CD4-positive, alpha-beta T cell (primary cell): ENCODE results near the gene GRK7. TPM values are rescaled to one million over a fixed set of nuclear protein-coding genes. Genes with fewer than 3 reads are reported as not detected.

ENCODE experiments used
- ATAC-seq: fragments of 200-7000 bp; cut with Tn5 transposase; one replicate; pipeline ENCODE4 v1.10.0; 2022; ENCODE audit warnings: mild to moderate bottlenecking; ENCODE audit not compliant: poor library complexity
- CTCF ChIA-PET: fragments of 350-600 bp; sonication (Branson Sonifier 250); formaldehyde crosslinking; loops from one replicate; lab custom pipeline; 2021; ENCODE audit warnings: antibody characterized with exemption, inconsistent platforms; lab: Charles Lee
- POLR2A ChIA-PET: fragments of 350-600 bp; sonication (Branson Sonifier 250); formaldehyde crosslinking; loops from one replicate; lab custom pipeline; 2021; ENCODE audit warnings: antibody characterized with exemption, inconsistent platforms; lab: Charles Lee
- DNase-seq, 14 experiments: peaks; one replicate each; pipeline ENCODE4 v3.0.0-alpha.2; 2013 to 2020; ENCODE audit warnings: mixed read lengths in 2 of 14
- H3K27ac ChIP-seq, 2 donors: one replicate each; pipeline versions ENCODE4 v1.5.1 to v1.7.0; 2013; ENCODE audit warnings: low read length in 2 of 2, low read depth in 1 of 2, mild to moderate bottlenecking in 1 of 2
- H3K27me3 ChIP-seq, 2 experiments: 1 replicate in 1 of 2; 2 replicates in 1 of 2; pipeline versions ENCODE4 v1.6.1 to v1.7.0; 2013; ENCODE audit warnings: low read length in 2 of 2, control low read depth in 1 of 2, mild to moderate bottlenecking in 1 of 2, moderate library complexity in 1 of 2; ENCODE audit not compliant: insufficient read depth in 2 of 2, control insufficient read depth in 1 of 2
- H3K36me3 ChIP-seq: one replicate; pipeline ENCODE4 v1.6.1; 2013; ENCODE audit warnings: low read length, control low read depth; ENCODE audit not compliant: insufficient read depth
- H3K4me1 ChIP-seq: one replicate; pipeline ENCODE4 v1.6.1; 2013; ENCODE audit warnings: low read length, control low read depth; ENCODE audit not compliant: insufficient read depth
- H3K4me3 ChIP-seq: one replicate; pipeline ENCODE4 v1.5.1; 2013; ENCODE audit warnings: mild to moderate bottlenecking, low read length, moderate library complexity
- H3K9me3 ChIP-seq, 2 experiments: 1 replicate in 1 of 2; 2 replicates in 1 of 2; pipeline versions ENCODE4 v1.6.1 to v1.7.0; 2013; ENCODE audit warnings: low read length in 2 of 2, mild to moderate bottlenecking in 2 of 2, control low read depth in 1 of 2, moderate library complexity in 1 of 2; ENCODE audit not compliant: control insufficient read depth in 1 of 2, insufficient read depth in 1 of 2
- H3K27ac Mint-ChIP-seq: one replicate; pipeline ENCODE4 v1.8.0; 2020; ENCODE audit warnings: mixed read lengths
- H3K27me3 Mint-ChIP-seq: one replicate; pipeline ENCODE4 v1.8.0; 2021; ENCODE audit warnings: mixed read lengths
- H3K36me3 Mint-ChIP-seq: one replicate; pipeline ENCODE4 v1.8.0; 2021; ENCODE audit warnings: low read depth, mixed read lengths
- H3K4me1 Mint-ChIP-seq: one replicate; pipeline ENCODE4 v1.8.0; 2021; ENCODE audit warnings: low read depth, mixed read lengths
- H3K4me3 Mint-ChIP-seq: one replicate; pipeline ENCODE4 v1.8.0; 2020; ENCODE audit warnings: mild to moderate bottlenecking, mixed read lengths
- H3K9me3 Mint-ChIP-seq: one replicate; pipeline ENCODE4 v1.8.0; 2020; ENCODE audit warnings: mixed read lengths
- CTCF ChIP-seq: fragments of 200-600 bp; IDR thresholded peaks from one replicate; pipeline ENCODE4 v1.8.0; 2022; ENCODE audit warnings: antibody characterized with exemption, mild to moderate bottlenecking
- intact Hi-C, 2 experiments: fragments of 100-400 bp; cut with DNase I in 1 of 2; cut with micrococcal nuclease in 1 of 2; formaldehyde crosslinking; loops; one replicate each; pipeline versions ENCODE4 v1.15.1 to v1.9.0; 2023 to 2025; cut with DNase I, micrococcal nuclease
- total RNA-seq, 174 experiments: library from RNA in 2 of 174; stranded (reverse) in 2 of 174; gene quantifications; one replicate each; pipeline ENCODE4 v1.2.3 and lab custom pipeline; 2021 to 2026

Gene GRK7
- total RNA-seq, 2 experiments from 2014 or later: 0.19 to 0.22 TPM

DNA sequence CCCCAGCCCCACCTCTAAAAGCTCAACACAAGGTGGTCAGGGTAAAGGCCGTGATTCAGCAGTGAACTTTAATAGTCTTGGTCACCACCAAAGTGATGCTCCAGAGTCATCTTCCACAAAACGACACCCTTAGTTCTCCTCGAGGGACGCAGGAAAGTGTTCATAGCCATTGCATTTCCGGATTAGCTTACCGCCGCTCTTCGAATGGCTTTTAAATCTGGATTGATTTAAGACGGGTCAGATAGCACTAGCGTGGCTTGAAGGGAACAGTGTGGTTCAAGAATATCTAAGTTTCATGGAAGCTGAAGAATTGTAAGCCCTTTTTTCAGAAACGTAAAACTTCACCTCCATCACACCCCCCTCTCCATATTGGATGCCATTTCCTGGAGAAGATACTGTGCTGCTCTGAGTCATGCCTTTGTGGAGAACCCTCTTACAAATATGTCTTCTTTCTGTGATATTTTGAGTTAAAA lies 24.3 kb upstream of the GRK7 start:
- Histone ChIP-seq H3K9me3 (no peaks in the 10 kb centered on the region), H3K27ac (peak overlapping the region; percentile 81 to 86), H3K27me3 (no peaks in the 10 kb centered on the region), H3K4me3 (peak overlapping the region; percentile 91), H3K4me1 (peaks cover 19% of the 10 kb centered on the region), H3K36me3 (peaks cover 15% of the 10 kb centered on the region)
- TF ChIP-seq CTCF: no peak
- Mint-ChIP-seq H3K4me3 (peak overlapping the region; percentile 100), H3K36me3 (peaks cover 35% of the 10 kb centered on the region), H3K4me1 (peaks cover 50% of the 10 kb centered on the region), H3K9me3 (no peaks in the 10 kb centered on the region), H3K27ac (peak overlapping the region; percentile 99), H3K27me3 (no peaks in the 10 kb centered on the region)
- DNase-seq: peak in 9 of 14 experiments; percentile 1 to 68 (median 10)
- no peak for ATAC-seq
- intact Hi-C loops: loop anchor here (1.0 to 10.0 kb wide), 11 partner anchors 56 to 713 kb away; partner anchors contain the start of genes ATP1B3 (in 1 of the 2) and TFDP2 (in 1 of the 2)
- ChIA-PET CTCF (interaction anchor here (0.6 to 4.8 kb wide), 8 partner anchors 11 to 708 kb away, joined by 3 to 38 read pairs (median 4); partner anchors contain the start of gene ATP1B3), POLR2A (interaction anchor here (0.7 to 4.9 kb wide), 18 partner anchors 13 to 840 kb away, joined by 3 to 104 read pairs (median 4); partner anchors contain the start of genes ATP1B3, ATR, PXYLP1 and RASA2)

DNA sequence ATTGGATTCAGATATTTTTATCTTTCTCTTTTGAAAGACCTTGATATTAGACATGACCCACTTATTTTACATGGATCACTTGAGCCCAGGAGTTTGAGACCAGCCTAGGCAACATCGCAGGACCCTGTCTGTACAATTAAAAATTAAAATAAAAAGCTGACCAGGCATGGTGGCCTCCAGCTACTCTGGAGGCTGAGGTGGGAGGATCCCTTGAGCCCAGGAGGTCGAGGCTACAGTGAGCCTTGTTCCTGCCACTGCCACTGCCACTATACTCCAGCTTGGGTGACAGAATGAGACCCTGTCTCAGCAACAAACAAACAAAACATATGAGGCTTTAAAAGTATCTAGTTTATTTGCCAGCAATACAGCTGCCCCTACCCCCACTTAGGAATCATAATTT lies 23.5 kb upstream of the GRK7 start:
- peak overlapping the region; percentile 99 for H3K27ac Mint-ChIP-seq
- peaks cover 19% of the 10 kb centered on the region for H3K4me1 ChIP-seq
- ChIA-PET POLR2A (interaction anchor here (0.6 to 4.9 kb wide), 5 partner anchors 17 to 293 kb away, joined by 3 to 104 read pairs (median 6); partner anchors contain the start of gene ATP1B3), CTCF (interaction anchor here (2.3 to 4.8 kb wide), 2 partner anchors 136 to 173 kb away, joined by 16 to 38 read pairs; partner anchors contain the start of gene ATP1B3)
- ATAC-seq: no peak
- no peaks in the 10 kb centered on the region for H3K9me3 ChIP-seq
- no peaks in the 10 kb centered on the region for H3K27me3 ChIP-seq
- intact Hi-C loops: loop anchor here (2.0 to 10.0 kb wide), 9 partner anchors 55 to 1255 kb away; partner anchors contain the start of gene TFDP2 (in 1 of the 2)
- H3K4me3 ChIP-seq: peak overlapping the region; percentile 91
- DNase-seq: no peak
- H3K4me3 Mint-ChIP-seq: peak overlapping the region; percentile 100
- peaks cover 23% of the 10 kb centered on the region for H3K36me3 ChIP-seq
- H3K27me3 Mint-ChIP-seq: no peaks in the 10 kb centered on the region
- peaks cover 58% of the 10 kb centered on the region for H3K4me1 Mint-ChIP-seq
- peaks cover 43% of the 10 kb centered on the region for H3K36me3 Mint-ChIP-seq
- no peak for TF ChIP-seq CTCF
- no peak overlapping the region for H3K27ac ChIP-seq
- H3K9me3 Mint-ChIP-seq: no peaks in the 10 kb centered on the region

DNA sequence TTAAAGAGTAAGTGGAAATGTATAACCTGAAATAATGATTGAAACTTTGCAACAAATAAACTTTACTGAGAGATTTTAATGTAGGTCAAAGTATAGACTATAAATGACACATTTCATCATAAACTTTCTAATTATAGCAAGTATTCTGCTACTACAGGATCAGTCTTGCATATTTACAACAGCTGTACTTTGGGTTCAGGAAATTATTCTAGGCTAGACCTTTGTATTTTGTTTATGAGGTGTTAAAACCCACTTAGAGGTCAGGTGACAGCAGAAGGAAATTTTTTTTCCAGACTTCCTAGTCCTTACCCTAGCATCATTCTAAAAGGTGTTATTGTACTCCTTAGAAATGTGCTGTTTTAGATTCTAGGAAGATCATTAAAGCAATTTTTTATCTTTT lies 22.9 kb upstream of the GRK7 start:
- Histone ChIP-seq H3K9me3 (no peaks in the 10 kb centered on the region), H3K27me3 (no peaks in the 10 kb centered on the region), H3K4me1 (peaks cover 19% of the 10 kb centered on the region), H3K27ac (no peak overlapping the region), H3K4me3 (no peak overlapping the region), H3K36me3 (peaks cover 29% of the 10 kb centered on the region)
- TF ChIP-seq CTCF: no peak
- intact Hi-C loops: loop anchor here in 1 of 2 experiments (5.0 to 10.0 kb wide), 2 partner anchors 163 to 1254 kb away; no protein-coding TSS in a partner anchor
- ChIA-PET CTCF (interaction anchor here (1.6 to 4.8 kb wide), 3 partner anchors 136 to 173 kb away, joined by 3 to 38 read pairs (median 16); partner anchors contain the start of gene ATP1B3), POLR2A (interaction anchor here (0.6 to 4.9 kb wide), 3 partner anchors 57 to 294 kb away, joined by 4 to 104 read pairs (median 69); partner anchors contain the start of gene ATP1B3)
- Mint-ChIP-seq H3K9me3 (no peaks in the 10 kb centered on the region), H3K36me3 (peaks cover 48% of the 10 kb centered on the region), H3K27ac (peak overlapping the region; percentile 99), H3K4me1 (peaks cover 59% of the 10 kb centered on the region), H3K27me3 (no peaks in the 10 kb centered on the region), H3K4me3 (peak overlapping the region; percentile 100)
- DNase-seq (no peak), ATAC-seq (no peak)
